Hematopoietic multipotent progenitor cell treated with erythropoietin and hydrocortisone succinate and interleukin-3 and kit ligand, for 4 days (in vitro differentiated cells): ENCODE results near the gene RFTN1.

Experiments
- DNase-seq: peaks from one replicate; pipeline ENCODE4 v3.0.0-alpha.2; 2015

Gene RFTN1, protein sequence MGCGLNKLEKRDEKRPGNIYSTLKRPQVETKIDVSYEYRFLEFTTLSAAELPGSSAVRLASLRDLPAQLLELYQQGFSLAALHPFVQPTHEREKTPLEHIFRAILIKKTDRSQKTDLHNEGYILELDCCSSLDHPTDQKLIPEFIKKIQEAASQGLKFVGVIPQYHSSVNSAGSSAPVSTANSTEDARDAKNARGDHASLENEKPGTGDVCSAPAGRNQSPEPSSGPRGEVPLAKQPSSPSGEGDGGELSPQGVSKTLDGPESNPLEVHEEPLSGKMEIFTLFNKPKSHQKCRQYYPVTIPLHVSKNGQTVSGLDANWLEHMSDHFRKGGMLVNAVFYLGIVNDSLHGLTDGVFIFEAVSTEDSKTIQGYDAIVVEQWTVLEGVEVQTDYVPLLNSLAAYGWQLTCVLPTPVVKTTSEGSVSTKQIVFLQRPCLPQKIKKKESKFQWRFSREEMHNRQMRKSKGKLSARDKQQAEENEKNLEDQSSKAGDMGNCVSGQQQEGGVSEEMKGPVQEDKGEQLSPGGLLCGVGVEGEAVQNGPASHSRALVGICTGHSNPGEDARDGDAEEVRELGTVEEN

GRCh38 chr3:16513141-16514020 is at the start of gene RFTN1:
Gene RFTN1, minus strand, starts transcription at chr3:16513699. Its CDS starts 19,830 bp downstream, at chr3:16493869.
- DNase-seq = peak; percentile 89

DNA sequence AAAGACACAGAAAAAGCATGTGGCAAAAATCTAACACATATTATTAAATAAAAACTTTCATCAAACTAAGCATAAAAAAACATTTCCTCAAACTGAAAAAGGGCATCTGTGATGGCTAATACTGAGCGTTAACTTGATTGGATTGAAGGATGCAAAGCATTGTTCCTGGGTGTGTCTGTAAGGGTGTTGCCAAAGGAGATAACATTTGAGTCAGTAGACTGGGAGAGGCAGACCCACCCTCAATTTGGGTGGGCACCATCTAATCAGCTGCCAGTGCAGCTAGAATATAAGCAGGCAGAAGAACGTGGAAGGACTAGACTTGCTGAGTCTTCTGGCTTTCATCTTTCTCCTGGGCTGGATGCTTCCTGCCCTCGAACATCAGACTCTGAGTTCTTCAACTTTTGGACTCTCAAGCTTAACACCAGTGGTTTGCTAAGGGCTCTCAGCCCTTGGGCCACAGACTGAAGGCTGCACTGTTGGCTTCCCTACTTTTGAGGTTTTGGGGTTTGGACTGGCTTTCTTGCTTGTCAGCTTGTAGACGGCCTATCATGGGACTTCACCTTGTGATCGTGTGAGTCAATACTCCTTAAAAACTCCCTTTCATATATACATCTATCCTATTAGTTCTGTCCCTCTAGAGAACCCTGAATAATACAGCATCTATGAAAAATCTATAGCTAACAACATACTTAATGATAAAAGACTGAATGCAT is 46.3 kb upstream of the RFTN1 start:
- peak; percentile 56 for DNase-seq

GRCh38 chr3:16554126-16554525 is 40.6 kb upstream of the RFTN1 start:
- no peak for DNase-seq

DNA sequence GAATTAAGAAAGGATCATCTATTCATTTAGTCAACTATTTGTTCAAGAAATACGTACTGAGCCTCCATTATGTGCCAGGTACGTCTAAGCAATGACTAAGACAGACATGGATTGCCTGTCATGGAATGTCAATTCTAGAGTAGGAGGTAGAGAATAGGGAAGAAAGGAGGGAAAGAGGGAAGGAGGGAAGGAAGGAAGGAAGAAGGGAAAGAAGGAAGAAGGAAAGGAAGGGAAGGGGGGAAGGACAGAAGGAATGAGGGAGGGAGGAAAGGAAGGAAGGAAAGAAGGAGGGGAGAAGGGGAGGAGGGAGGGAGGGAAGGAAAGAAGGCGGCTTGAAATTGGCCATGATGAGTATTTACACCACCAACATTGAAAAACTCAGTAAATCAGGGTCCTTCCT is 39.3 kb upstream of the RFTN1 start:
- no peak for DNase-seq

- no peak for DNase-seq
Observed at GRCh38 chr3:16551342-16551976, 38.0 kb upstream of the RFTN1 start.

- DNase-seq = peak; percentile 94
Observed at GRCh38 chr3:16550676-16551341, 37.3 kb upstream of the RFTN1 start.

GRCh38 chr3:16550305-16550675 is 36.8 kb upstream of the RFTN1 start:
- DNase-seq = no peak

- no peak for DNase-seq
Observed at GRCh38 chr3:16548721-16549120, 35.2 kb upstream of the RFTN1 start.

GRCh38 chr3:16547561-16548357 is 34.3 kb upstream of the RFTN1 start:
- DNase-seq = no peak

- DNase-seq = peak; percentile 90
Observed at GRCh38 chr3:16546186-16547010, 32.9 kb upstream of the RFTN1 start.

DNA sequence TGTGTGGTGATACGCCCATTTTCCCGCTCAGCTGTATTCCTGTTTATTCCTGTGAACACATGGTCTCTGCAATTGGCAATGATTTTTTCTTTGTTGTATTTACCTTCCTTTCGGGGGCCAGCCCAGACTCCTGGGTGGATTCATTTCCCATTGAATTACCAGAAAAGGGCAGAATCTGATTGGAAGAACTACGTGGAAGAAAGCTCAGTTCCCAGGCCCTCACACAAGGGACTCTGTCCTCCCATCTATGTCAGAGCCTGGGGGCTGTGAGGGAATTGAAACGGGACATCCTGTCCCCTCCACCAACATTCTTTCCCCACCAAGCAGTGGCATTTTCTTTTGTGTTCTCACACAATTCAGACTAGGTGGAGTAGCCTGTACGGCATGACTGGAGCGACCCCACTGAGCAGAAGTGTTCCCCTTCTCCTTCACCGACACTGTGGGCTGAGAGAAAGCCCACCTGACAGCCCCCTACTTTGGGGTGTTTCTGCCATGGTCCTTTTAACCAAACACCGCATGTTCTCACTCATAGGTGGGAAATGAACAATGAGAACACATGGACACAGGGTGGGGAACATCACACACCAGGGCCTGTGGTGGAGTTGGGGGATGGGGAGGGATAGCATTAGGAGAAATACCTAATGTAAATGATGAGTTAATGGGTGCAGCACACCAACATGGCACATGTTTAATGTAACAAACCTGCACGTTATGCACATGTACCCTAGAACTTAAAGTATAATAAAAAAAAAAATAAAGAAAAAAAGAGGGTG is 32.1 kb upstream of the RFTN1 start:
- DNase-seq = no peak

- no peak for DNase-seq
Observed at GRCh38 chr3:16543242-16543864, 29.9 kb upstream of the RFTN1 start.

DNA sequence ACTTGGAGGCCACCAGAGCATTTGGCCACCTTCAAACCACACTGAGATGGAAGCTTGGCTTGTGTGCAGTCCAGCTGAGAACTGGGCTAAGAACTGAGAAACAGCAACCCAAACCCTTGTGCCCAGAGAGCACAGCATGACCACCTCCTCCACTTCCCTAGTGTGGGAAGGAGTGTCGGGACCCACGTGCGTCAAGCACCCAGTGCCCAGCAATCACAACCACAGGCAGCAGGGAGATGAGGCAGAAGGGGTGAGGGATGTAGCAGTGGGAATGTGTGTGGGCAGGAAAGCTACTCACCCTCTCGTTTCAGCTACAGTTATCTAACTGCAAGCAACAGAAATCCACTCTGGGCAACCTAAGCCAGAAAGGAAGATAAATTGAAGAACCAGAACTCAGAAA is 25.0 kb upstream of the RFTN1 start:
- DNase-seq = no peak

GRCh38 chr3:16536996-16537395 is 23.5 kb upstream of the RFTN1 start:
- no peak for DNase-seq

GRCh38 chr3:16536344-16536663 is 22.8 kb upstream of the RFTN1 start:
- no peak for DNase-seq

DNA sequence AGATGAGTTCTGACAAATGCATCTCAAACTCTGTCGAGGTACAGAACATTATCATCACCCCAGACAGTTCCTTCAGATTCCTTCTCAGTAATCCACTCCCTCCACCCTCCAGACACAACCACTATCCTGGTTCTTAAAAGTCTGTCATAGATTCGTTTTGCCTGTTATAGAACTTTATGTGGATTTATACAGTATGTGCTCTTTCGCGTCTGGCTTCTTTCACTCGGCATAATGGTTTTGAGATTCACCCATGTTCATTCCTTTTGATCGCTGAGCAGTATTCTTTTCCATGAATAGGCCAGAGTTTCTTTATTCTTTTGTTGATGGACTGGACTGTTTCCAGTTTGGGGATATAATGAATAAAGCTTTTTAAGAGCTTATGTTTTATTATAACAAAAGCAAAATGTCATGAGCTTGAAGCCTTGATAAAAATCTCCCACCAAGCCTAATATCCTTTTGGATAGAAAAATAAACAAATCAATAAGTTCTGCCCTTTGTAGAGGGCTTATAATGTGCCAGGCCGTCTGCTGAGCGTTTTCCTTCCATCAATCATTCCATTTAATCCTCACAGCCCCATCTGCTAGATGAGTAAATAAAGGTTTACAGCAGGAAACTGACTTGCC is 21.3 kb upstream of the RFTN1 start:
- no peak for DNase-seq

- DNase-seq = no peak
Observed at GRCh38 chr3:16533928-16534574, 20.6 kb upstream of the RFTN1 start.

- DNase-seq = peak; percentile 37
Observed at GRCh38 chr3:16529264-16529663, 15.8 kb upstream of the RFTN1 start.
